ENCODE measurements around the gene GPAT2. TPM values are rescaled to one million over a fixed set of nuclear protein-coding genes. Genes with fewer than 3 reads are reported as not detected.
"Not testable (repeated sequence)": the region's sequence is repeated elsewhere in the genome, so short reads cannot be mapped to it uniquely, and the experiment has no call there.

Gene GPAT2
- total and polyA plus RNA-seq, 2 of the 13 experiments (the other 11 are each of a cell fraction or from before 2014, with no cell fraction given), result not detected

- TF ChIP-seq ZNF350 (CRISPR knock-in tag; IDR thresholded peaks at IDR 0.05; ENCODE audit: borderline replicate concordance, low read depth) (peak; percentile 47; the same call in 1 of the 2 replicates), PHF20 (CRISPR knock-in tag; IDR thresholded peaks at IDR 0.05) (peak; percentile 45; the same call in 1 of the 2 replicates), ZNF883 (CRISPR knock-in tag; IDR thresholded peaks at IDR 0.05; ENCODE audit: not compliant biosample characterization) (peak; percentile 81), SNAI1 (CRISPR knock-in tag; IDR thresholded peaks at IDR 0.05; ENCODE audit: borderline replicate concordance) (0 out of 2 replicates have a peak, but pooled peaks have one; percentile 38), MAX (IDR thresholded peaks at IDR 0.05) (peak; percentile 34), ZBTB40 (CRISPR knock-in tag; IDR thresholded peaks at IDR 0.05) (peak; percentile 48; the same call in 1 of the 2 replicates), ZNF589 (CRISPR knock-in tag; conservative IDR thresholded peaks at IDR 0.05) (0 out of 2 replicates have a peak, but pooled peaks have one; percentile 33), ZFY (CRISPR knock-in tag; IDR thresholded peaks at IDR 0.05) (peak; percentile 85), SAP130 (CRISPR knock-in tag; IDR thresholded peaks at IDR 0.05; ENCODE audit: low read depth) (peak; percentile 31), GMEB1 (CRISPR knock-in tag; IDR thresholded peaks at IDR 0.05; ENCODE audit: borderline replicate concordance) (0 out of 2 replicates have a peak, but pooled peaks have one; percentile 40), BATF2 (CRISPR knock-in tag; IDR thresholded peaks at IDR 0.05) (0 out of 2 replicates have a peak, but pooled peaks have one; percentile 75), POLR2A (IDR thresholded peaks at IDR 0.05; ENCODE audit: insufficient read depth in 1 of 2, low read depth in 2 of 2, low read length in 2 of 2) (peak in 1 of 2 experiments; percentile 34; a peak in 3 of 4 replicates), TAF1 (CRISPR knock-in tag; IDR thresholded peaks at IDR 0.05) (peak; percentile 58), ZNF547 (CRISPR knock-in tag; IDR thresholded peaks at IDR 0.05) (peak; percentile 85; the same call in 1 of the 2 replicates), ZFP91 (CRISPR knock-in tag; IDR thresholded peaks at IDR 0.05; ENCODE audit: borderline replicate concordance) (peak; percentile 90; the same call in 1 of the 2 replicates), TOPORS (CRISPR knock-in tag; IDR thresholded peaks at IDR 0.05) (0 out of 2 replicates have a peak, but pooled peaks have one; percentile 37)
- TF ChIP-seq ZBTB40 (IDR thresholded peaks at IDR 0.05), result not testable (repeated sequence)
Observed at GRCh38 chr2:95992102-95992501, 42.6 kb downstream of the GPAT2 start (continued).

All from HepG2 (cell line).